Fibroblast of lung (primary cell): ENCODE measurements around the gene POLQ. TPM values are rescaled to one million over a fixed set of nuclear protein-coding genes. Genes with fewer than 3 reads are reported as not detected.

ENCODE experiments used
- DNase-seq, 2 donors: peaks; one replicate each; pipeline versions ENCODE4 v3.0.0 to v3.0.0-alpha.2; 2010; ENCODE audit warnings: low read depth in 2 of 2
- H2AFZ ChIP-seq: 2 replicates; pipeline ENCODE4 v1.5.1; 2012; ENCODE audit warnings: low read length, control low read depth, inconsistent platforms
- H3K27ac ChIP-seq: 2 replicates; pipeline ENCODE4 v1.5.1; 2011; ENCODE audit warnings: low read length, control low read depth; ENCODE audit not compliant: insufficient read depth
- H3K27me3 ChIP-seq: 2 replicates; pipeline ENCODE4 v1.5.1; 2011; ENCODE audit warnings: mild to moderate bottlenecking, low read length; ENCODE audit not compliant: control insufficient read depth, insufficient read depth
- H3K36me3 ChIP-seq: 2 replicates; pipeline ENCODE4 v1.5.1; 2011; ENCODE audit warnings: low read length; ENCODE audit not compliant: control insufficient read depth, insufficient read depth
- H3K4me1 ChIP-seq: 2 replicates; pipeline ENCODE4 v1.5.1; 2011; ENCODE audit warnings: low read length; ENCODE audit not compliant: control insufficient read depth, insufficient read depth; ENCODE audit errors: extremely low read depth
- H3K4me2 ChIP-seq: 2 replicates; pipeline ENCODE4 v1.5.1; 2011; ENCODE audit warnings: low read length, control low read depth; ENCODE audit not compliant: insufficient read depth; ENCODE audit errors: extremely low read depth
- H3K4me3 ChIP-seq, 4 experiments: fragments of 200-600 bp in 1 of 4; sonication (generic) in 1 of 4; replicated peaks in 1 of 4; 2 replicates each; pipeline ENCODE4 v1.5.1; 2011 to 2016; ENCODE audit warnings: low read length in 4 of 4, low read depth in 3 of 4, mild to moderate bottlenecking in 3 of 4, control low read depth in 2 of 4, inconsistent platforms in 1 of 4, mixed read lengths in 1 of 4; ENCODE audit not compliant: insufficient read depth in 1 of 4; ENCODE audit errors: control extremely low read depth in 1 of 4
- H3K79me2 ChIP-seq: 2 replicates; pipeline ENCODE4 v1.5.1; 2012; ENCODE audit warnings: mild to moderate bottlenecking, low read length, inconsistent platforms; ENCODE audit not compliant: control insufficient read depth, insufficient read depth
- H3K9ac ChIP-seq: 2 replicates; pipeline ENCODE4 v1.5.1; 2011; ENCODE audit warnings: mild to moderate bottlenecking, low read length, control low read depth; ENCODE audit not compliant: insufficient read depth
- H3K9me3 ChIP-seq: 2 replicates; pipeline ENCODE4 v1.5.1; 2012; ENCODE audit warnings: low read depth, low read length; ENCODE audit not compliant: control insufficient read depth, insufficient read depth
- H4K20me1 ChIP-seq: 2 replicates; pipeline ENCODE4 v1.5.1; 2011; ENCODE audit warnings: low read length; ENCODE audit not compliant: control insufficient read depth, insufficient read depth; ENCODE audit errors: extremely low read depth
- CTCF ChIP-seq, 2 donors: IDR thresholded peaks in 1 of 2; conservative IDR thresholded peaks in 1 of 2; 1 replicate in 1 of 2; 2 replicates in 1 of 2; pipeline ENCODE4 v1.5.1; 2011 to 2012; ENCODE audit warnings: low read length in 2 of 2, control low read depth in 1 of 2, inconsistent platforms in 1 of 2, low read depth in 1 of 2, mild to moderate bottlenecking in 1 of 2
- EZH2 ChIP-seq: IDR thresholded peaks from 2 replicates; pipeline ENCODE4 v1.5.1; 2012; ENCODE audit warnings: low read length, control low read depth, mild to moderate bottlenecking; ENCODE audit errors: missing control alignments
- polyA plus RNA-seq, 2 donors: library from polyadenylated mRNA; depleted of rRNA in 1 of 2; stranded (reverse) in 1 of 2; unstranded in 1 of 2; fragments of >200 nt; gene quantifications; 2 replicates each; pipeline ENCODE4 v1.2.1, GENCODE V29; 2011 to 2012; ENCODE audit warnings: missing spikeins in 1 of 2
- total RNA-seq: library from RNA; depleted of rRNA; stranded (reverse); fragments of >200 nt; gene quantifications from 2 replicates; pipeline ENCODE4 v1.2.1, GENCODE V29; 2014

The POLQ gene
- total and polyA plus RNA-seq, 2 donors (not counting 1 experiment from before 2014, with no cell fraction given) = 1.1 to 4.1 TPM

- no peak overlapping the region for H3K27ac ChIP-seq
- no peaks in the 10 kb centered on the region for H3K27me3 ChIP-seq
- H3K4me3 ChIP-seq = no peak overlapping the region
- TF ChIP-seq EZH2 (no peak), CTCF (conservative IDR thresholded peaks at IDR 0.05 in 1 of 2, IDR thresholded peaks at IDR 0.05 in 1 of 2; ENCODE audit: low read depth in 1 of 2, low read length in 2 of 2) (no peak)
- H3K79me2 ChIP-seq = no peaks in the 10 kb centered on the region
- H3K9ac ChIP-seq = no peak overlapping the region
- no peaks in the 10 kb centered on the region for H3K4me1 ChIP-seq
- no peaks in the 10 kb centered on the region for H4K20me1 ChIP-seq
- H2AFZ ChIP-seq = no peak overlapping the region
- H3K4me2 ChIP-seq = no peak overlapping the region
- no peaks in the 10 kb centered on the region for H3K9me3 ChIP-seq
- peak in 1 of 2 donors; percentile 17 for DNase-seq
- no peaks in the 10 kb centered on the region for H3K36me3 ChIP-seq
Observed at GRCh38 chr3:121574449-121574848, 28.7 kb upstream of the POLQ start.

DNA sequence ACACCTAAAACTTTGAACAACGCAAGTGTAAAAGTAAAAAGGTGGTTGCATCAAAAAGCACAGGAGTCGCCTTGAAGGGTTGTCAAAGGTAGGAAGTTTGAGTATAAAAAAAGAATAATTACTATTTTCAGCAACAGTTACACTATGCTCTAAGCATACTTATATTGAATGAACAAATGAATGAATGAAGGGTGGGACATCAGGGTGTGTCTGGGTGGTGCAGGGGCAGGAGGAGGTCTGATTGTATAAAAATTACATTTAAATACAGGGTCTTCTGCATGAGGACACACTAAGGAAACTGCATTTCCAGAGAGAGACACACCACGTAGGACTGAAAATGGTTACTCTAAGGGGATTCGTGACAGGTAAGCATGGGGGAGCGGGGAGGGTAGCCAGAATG lies 21.9 kb upstream of the POLQ start, which contains the start of gene ARGFX:
TSS of gene ARGFX (plus strand) at position 301 of the 400 bp plus-strand sequence. CDS start 2,765 bp downstream, outside the sequence.
- no peak within 1 kb of the TSS for H3K4me2 ChIP-seq
- no peaks in the 10 kb centered on the region for H4K20me1 ChIP-seq
- no peaks in the 10 kb centered on the region for H3K79me2 ChIP-seq
- no peak within 1 kb of the TSS for H3K9ac ChIP-seq
- no peak within 1 kb of the TSS for H3K27ac ChIP-seq
- no peak for DNase-seq
- TF ChIP-seq EZH2 (no peak), CTCF (conservative IDR thresholded peaks at IDR 0.05 in 1 of 2, IDR thresholded peaks at IDR 0.05 in 1 of 2; ENCODE audit: low read depth in 1 of 2, low read length in 2 of 2) (no peak)
- H2AFZ ChIP-seq = no peak within 1 kb of the TSS
- H3K4me3 ChIP-seq = no peak within 1 kb of the TSS
- H3K9me3 ChIP-seq = no peaks in the 10 kb centered on the region
- no peaks in the 10 kb centered on the region for H3K27me3 ChIP-seq
- H3K36me3 ChIP-seq = no peaks in the 10 kb centered on the region
- no peaks in the 10 kb centered on the region for H3K4me1 ChIP-seq

- no peaks in the 10 kb centered on the region for H4K20me1 ChIP-seq
- H3K36me3 ChIP-seq = no peaks in the 10 kb centered on the region
- TF ChIP-seq CTCF (conservative IDR thresholded peaks at IDR 0.05 in 1 of 2, IDR thresholded peaks at IDR 0.05 in 1 of 2; ENCODE audit: low read depth in 1 of 2, low read length in 2 of 2) (no peak), EZH2 (no peak)
- no peak overlapping the region for H3K4me2 ChIP-seq
- no peak overlapping the region for H2AFZ ChIP-seq
- no peaks in the 10 kb centered on the region for H3K9me3 ChIP-seq
- H3K27ac ChIP-seq = no peak overlapping the region
- H3K27me3 ChIP-seq = no peaks in the 10 kb centered on the region
- H3K9ac ChIP-seq = no peak overlapping the region
- DNase-seq = no peak
- H3K79me2 ChIP-seq = no peaks in the 10 kb centered on the region
- no peaks in the 10 kb centered on the region for H3K4me1 ChIP-seq
- no peak overlapping the region for H3K4me3 ChIP-seq
Observed at GRCh38 chr3:121566773-121567172, 21.0 kb upstream of the POLQ start.
